GM12891 (cell line): ENCODE results near the gene NDUFA8.

Source experiments
- POLR2A ChIP-seq: IDR thresholded peaks from 2 replicates; pipeline ENCODE4 v1.6.1; 2011; ENCODE audit warnings: low read depth, low read length, control low read depth
- POLR2AphosphoS5 ChIP-seq: IDR thresholded peaks from 2 replicates; pipeline ENCODE4 v1.6.1; 2011; ENCODE audit warnings: low read depth, low read length, control low read depth
- TAF1 ChIP-seq: IDR thresholded peaks from 2 replicates; pipeline ENCODE4 v1.6.1; 2011; ENCODE audit warnings: low read depth, low read length, control low read depth

DNA sequence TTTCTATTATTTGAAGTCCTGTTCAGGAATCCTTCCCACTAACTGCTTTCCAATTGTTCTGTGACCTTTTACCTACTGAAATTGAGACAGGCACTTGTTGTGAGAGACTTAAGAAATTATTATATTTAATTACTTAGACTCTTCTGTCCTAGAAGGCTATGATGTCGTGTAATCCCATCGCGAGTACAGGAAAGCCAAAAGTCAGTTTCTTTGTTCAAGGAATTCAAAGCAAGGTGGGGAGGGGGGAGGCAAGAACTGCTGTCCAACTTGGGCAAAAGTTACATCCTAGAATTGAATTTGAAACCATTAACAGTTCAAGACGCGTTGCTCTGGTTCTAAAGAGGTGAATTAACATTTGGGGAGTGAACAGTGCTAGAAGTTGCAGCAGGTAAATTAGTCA is 17.9 kb downstream of the NDUFA8 start:
- no peak for TF ChIP-seq POLR2A
- TF ChIP-seq POLR2AphosphoS5 = no peak
- TF ChIP-seq TAF1 = no peak
